Measurements from ENCODE around the gene SLC35A4.
"Not testable (repeated sequence)": the region's sequence is repeated elsewhere in the genome, so short reads cannot be mapped to it uniquely, and the experiment has no call there.

The SLC35A4 gene

GRCh38 chr5:140558542-140558941, 6.1 kb upstream of the SLC35A4 start:
- no peak for DNase-seq

GRCh38 chr5:140560227-140560626, 4.4 kb upstream of the SLC35A4 start:
- no peak for DNase-seq

GRCh38 chr5:140561753-140562523, 2.7 kb upstream of the SLC35A4 start:
- DNase-seq, result no peak

GRCh38 chr5:140563596-140563995, 1.0 kb upstream of the SLC35A4 start:
- no peak for DNase-seq

GRCh38 chr5:140565024-140565779, 574 bp downstream of the SLC35A4 start:
- peak; percentile 49 for DNase-seq

- no peak for DNase-seq
These were observed 1.1 kb downstream of the SLC35A4 start for GRCh38 chr5:140565780-140566095.

GRCh38 chr5:140566665-140567064, 2.0 kb downstream of the SLC35A4 start:
- no peak for DNase-seq

- no peak for DNase-seq
These were observed 2.6 kb downstream of the SLC35A4 start for GRCh38 chr5:140567136-140567818.

GRCh38 chr5:140567871-140568270, 3.2 kb downstream of the SLC35A4 start:
- DNase-seq, result no peak

GRCh38 chr5:140568443-140569063, 3.9 kb downstream of the SLC35A4 start:
- no peak for DNase-seq

- DNase-seq, result peak; percentile 82
These were observed 4.6 kb downstream of the SLC35A4 start for GRCh38 chr5:140569197-140569596.

- DNase-seq, result no peak
These were observed 5.4 kb downstream of the SLC35A4 start for GRCh38 chr5:140570058-140570457.

- DNase-seq, result no peak
These were observed 5.9 kb downstream of the SLC35A4 start for GRCh38 chr5:140570488-140570887.

GRCh38 chr5:140571105-140571504, 6.5 kb downstream of the SLC35A4 start:
- no peak for DNase-seq

- no peak for DNase-seq
These were observed 9.1 kb downstream of the SLC35A4 start for GRCh38 chr5:140573683-140574082.

- peak; percentile 68 for DNase-seq
These were observed 9.5 kb downstream of the SLC35A4 start for GRCh38 chr5:140574165-140574564.

GRCh38 chr5:140575309-140575708, 10.7 kb downstream of the SLC35A4 start:
- peak; percentile 24 for DNase-seq

GRCh38 chr5:140576776-140577201, 12.2 kb downstream of the SLC35A4 start:
- peak; percentile 10 for DNase-seq

GRCh38 chr5:140579188-140579747, 14.6 kb downstream of the SLC35A4 start:
- DNase-seq, result not testable (repeated sequence)

- no peak for DNase-seq
These were observed 22.9 kb downstream of the SLC35A4 start for GRCh38 chr5:140587495-140587894.

- no peak for DNase-seq
These were observed 23.9 kb downstream of the SLC35A4 start for GRCh38 chr5:140588311-140589070.

- DNase-seq, result no peak
These were observed 26.2 kb downstream of the SLC35A4 start for GRCh38 chr5:140590861-140591260.
